Peyer's patch (tissue), 4 donors: Measurements from ENCODE around the gene RBP3. TPM values are rescaled to one million over a fixed set of nuclear protein-coding genes. Genes with fewer than 3 reads are reported as not detected.

ENCODE experiments used
- DNase-seq, 3 donors: peaks; one replicate each; pipeline ENCODE4 v3.0.0-alpha.2; 2017 to 2019
- H3K27ac ChIP-seq, 4 donors: fragments of 200-600 bp; sonication (generic); one replicate each; pipeline ENCODE4 v1.5.1; 2016 to 2019
- H3K27me3 ChIP-seq, 2 donors: fragments of 200-600 bp; sonication (generic); one replicate each; pipeline ENCODE4 v1.5.1; 2019
- H3K36me3 ChIP-seq, 3 donors: fragments of 200-600 bp; sonication (generic); one replicate each; pipeline ENCODE4 v1.5.1; 2016 to 2019
- H3K4me1 ChIP-seq, 4 donors: fragments of 200-600 bp; sonication (generic); one replicate each; pipeline ENCODE4 v1.5.1; 2016 to 2019
- H3K4me3 ChIP-seq, 4 donors: fragments of 200-600 bp; sonication (generic); 1 replicate in 3 of 4; 2 replicates in 1 of 4; pipeline ENCODE4 v1.5.1; 2016 to 2019; ENCODE audit warnings: mild to moderate bottlenecking in 1 of 4
- H3K9me3 ChIP-seq, 4 donors: fragments of 200-600 bp; sonication (generic); one replicate each; pipeline ENCODE4 v1.5.1; 2016 to 2019; ENCODE audit warnings: mild to moderate bottlenecking in 1 of 4
- CTCF ChIP-seq, 6 experiments: fragments of 450-650 bp in 4 of 6; fragments of 200-600 bp in 2 of 6; sonication (generic) in 1 of 6; IDR thresholded peaks; one replicate each; pipeline ENCODE4 v1.5.1; 2017 to 2019; ENCODE audit warnings: antibody characterized with exemption in 6 of 6, mild to moderate bottlenecking in 3 of 6, moderate library complexity in 1 of 6
- POLR2A ChIP-seq, 2 donors: fragments of 450-650 bp; IDR thresholded peaks; one replicate each; pipeline ENCODE4 v1.5.1; 2017; ENCODE audit warnings: antibody characterized with exemption in 2 of 2, mild to moderate bottlenecking in 2 of 2, moderate library complexity in 2 of 2
- total RNA-seq, 4 donors: library from RNA; depleted of rRNA; stranded (reverse); fragments of >200 nt; gene quantifications; one replicate each; pipeline ENCODE4 v1.1.0, GENCODE V29; 2016

Gene RBP3
- total RNA-seq, 4 donors from 2014 or later, result not detected

GRCh38 chr10:47403446-47404318 is 55.5 kb downstream of the RBP3 start:
- peaks cover 0 to 13% (median 1%) of the 10 kb centered on the region in 4 donors for H3K4me1 ChIP-seq
- TF ChIP-seq POLR2A (IDR thresholded peaks at IDR 0.05), result no peak
- TF ChIP-seq CTCF (IDR thresholded peaks at IDR 0.05), result no peak

GRCh38 chr10:47404446-47404845 is 56.3 kb downstream of the RBP3 start:
- Histone ChIP-seq H3K4me1 (peaks cover 0 to 13% (median 1%) of the 10 kb centered on the region in 4 donors), H3K9me3 (no peaks in the 10 kb centered on the region), H3K27ac (no peak overlapping the region), H3K4me3 (no peak overlapping the region), H3K36me3 (no peaks in the 10 kb centered on the region), H3K27me3 (no peaks in the 10 kb centered on the region)
- no peak for DNase-seq
- TF ChIP-seq CTCF (IDR thresholded peaks at IDR 0.05) (no peak), POLR2A (IDR thresholded peaks at IDR 0.05) (no peak)

More at GRCh38 chr10:47403446-47404318, 55.5 kb downstream of the RBP3 start:
- H3K36me3 ChIP-seq, result no peaks in the 10 kb centered on the region
- no peak overlapping the region for H3K4me3 ChIP-seq
- DNase-seq, result no peak
- H3K27ac ChIP-seq, result no peak overlapping the region
- H3K9me3 ChIP-seq, result no peaks in the 10 kb centered on the region
- no peaks in the 10 kb centered on the region for H3K27me3 ChIP-seq

DNA sequence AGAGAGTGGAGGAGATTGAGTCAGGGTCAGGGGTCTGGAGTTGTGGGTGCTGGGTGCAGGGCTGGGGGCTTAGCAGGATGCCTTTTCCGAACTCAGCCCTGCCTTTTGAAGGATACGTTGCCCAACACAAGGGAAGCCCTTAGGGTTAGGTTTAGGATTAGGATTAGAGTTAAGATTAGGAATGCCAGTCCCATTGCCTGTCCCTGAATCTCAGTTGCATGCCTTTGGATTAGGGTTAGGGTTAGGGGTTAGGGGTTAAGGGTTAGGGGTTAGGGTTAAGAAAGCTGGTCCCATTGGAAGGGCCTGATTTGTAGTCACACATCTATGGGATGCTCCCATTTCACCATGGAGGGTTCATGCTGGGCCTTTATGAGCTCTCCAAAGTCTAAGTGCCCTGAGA is 56.8 kb downstream of the RBP3 start:
- DNase-seq, result no peak
- Histone ChIP-seq H3K9me3 (no peaks in the 10 kb centered on the region), H3K27ac (no peak overlapping the region), H3K36me3 (no peaks in the 10 kb centered on the region), H3K4me3 (no peak overlapping the region), H3K27me3 (no peaks in the 10 kb centered on the region), H3K4me1 (peaks cover 0 to 13% (median 1%) of the 10 kb centered on the region in 4 donors)
- TF ChIP-seq CTCF (IDR thresholded peaks at IDR 0.05) (no peak), POLR2A (IDR thresholded peaks at IDR 0.05) (no peak)

DNA sequence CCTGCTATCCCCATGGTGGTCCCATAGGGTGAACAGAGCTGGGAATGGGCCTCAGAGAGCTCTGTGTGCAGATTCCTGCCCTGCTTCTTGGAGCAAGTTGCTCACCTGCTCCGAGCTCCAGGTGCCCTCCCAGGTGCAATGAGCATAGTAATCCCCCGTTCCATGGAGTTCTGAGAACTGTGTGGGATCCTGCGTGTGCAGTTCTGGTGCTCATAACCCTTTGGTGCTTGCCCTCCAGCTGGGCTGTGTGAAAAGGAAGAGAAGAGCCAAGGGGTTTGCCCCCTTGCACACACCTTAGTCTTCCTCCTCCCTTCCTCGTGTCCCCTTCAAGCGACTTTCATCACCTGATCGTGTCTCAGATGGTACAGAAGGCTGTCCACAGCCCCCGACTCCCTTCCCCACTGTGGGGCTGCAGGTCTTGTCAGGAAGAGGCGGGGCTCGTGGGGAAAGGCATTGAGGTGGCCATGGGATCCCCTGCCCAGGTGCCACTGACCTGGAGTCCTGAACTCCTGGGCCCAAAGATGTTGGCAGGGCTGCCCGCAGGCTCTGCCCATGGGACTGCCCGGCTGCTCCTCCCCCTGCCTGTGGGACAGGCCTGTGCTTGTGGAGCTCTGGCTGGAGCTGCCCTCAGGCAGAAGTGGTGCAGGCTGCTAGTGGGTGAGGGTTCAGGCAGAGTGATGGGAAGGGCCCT is 57.8 kb downstream of the RBP3 start:
- no peak overlapping the region for H3K4me3 ChIP-seq
- DNase-seq, result no peak
- H3K9me3 ChIP-seq, result no peaks in the 10 kb centered on the region
- no peaks in the 10 kb centered on the region for H3K36me3 ChIP-seq
- peaks cover 0 to 13% (median 1%) of the 10 kb centered on the region in 4 donors for H3K4me1 ChIP-seq
- peak overlapping the region in 1 of 4 donors; percentile 73 for H3K27ac ChIP-seq
- TF ChIP-seq POLR2A (IDR thresholded peaks at IDR 0.05) (no peak), CTCF (IDR thresholded peaks at IDR 0.05) (no peak)
- H3K27me3 ChIP-seq, result no peaks in the 10 kb centered on the region

DNA sequence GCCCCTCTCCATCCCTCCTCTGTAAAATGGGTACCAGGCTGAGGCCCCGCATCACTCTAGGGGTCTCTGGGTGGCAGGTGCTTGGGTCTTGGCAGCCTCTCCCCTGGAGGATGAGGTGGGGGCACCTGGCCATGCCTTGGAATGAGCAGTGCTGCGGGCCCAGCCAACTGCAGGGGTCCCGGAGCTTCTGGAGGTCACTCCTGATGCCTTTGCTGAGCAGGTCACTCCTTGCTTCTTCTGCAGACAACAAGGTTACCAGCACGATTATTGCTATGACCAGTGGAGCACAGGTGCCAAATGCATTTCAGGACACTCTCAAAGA is 58.3 kb downstream of the RBP3 start:
- no peaks in the 10 kb centered on the region for H3K9me3 ChIP-seq
- TF ChIP-seq POLR2A (IDR thresholded peaks at IDR 0.05), result no peak
- TF ChIP-seq CTCF (IDR thresholded peaks at IDR 0.05), result no peak
- peaks cover 0 to 13% (median 1%) of the 10 kb centered on the region in 4 donors for H3K4me1 ChIP-seq
- H3K4me3 ChIP-seq, result no peak overlapping the region
- H3K36me3 ChIP-seq, result no peaks in the 10 kb centered on the region
- H3K27me3 ChIP-seq, result no peaks in the 10 kb centered on the region
- H3K27ac ChIP-seq, result peak overlapping the region in 1 of 4 donors; percentile 73
- DNase-seq, result no peak
